OCI-LY7 (cell line): ENCODE data around the gene LPGAT1. TPM values are rescaled to one million over a fixed set of nuclear protein-coding genes. Genes with fewer than 3 reads are reported as not detected.
A peak's percentile ranks its signal among the peaks of the same experiment; 100 is the strongest.

Experiments used
- BruUV-seq: library from RNA; stranded (reverse); fragments of 400-500 nt; replicated peaks from 2 replicates; lab custom pipeline; 2021; lab: Mats Ljungman, UMichigan
- CTCF ChIA-PET: fragments of 300-600 bp; sonication (Branson Sonifier 250); formaldehyde crosslinking; loops from one replicate; lab custom pipeline; 2022; ENCODE audit warnings: antibody characterized with exemption; ENCODE audit not compliant: unreplicated experiment; lab: Charles Lee
- POLR2A ChIA-PET: fragments of 300-600 bp; sonication (Branson Sonifier 250); formaldehyde crosslinking; loops from one replicate; lab custom pipeline; 2022; ENCODE audit warnings: antibody characterized with exemption; lab: Charles Lee
- DNase-seq: peaks from one replicate; pipeline ENCODE4 v3.0.0-alpha.2; 2015; ENCODE audit warnings: low spot score
- H2AFZ ChIP-seq: fragments of 200-600 bp; sonication (generic), shearing (Covaris generic); 2 replicates; pipeline ENCODE4 v1.6.1; 2014; ENCODE audit warnings: mild to moderate bottlenecking, antibody characterized with exemption, low read length, moderate library complexity
- H3K27ac ChIP-seq: fragments of 200-600 bp; sonication (generic); 2 replicates; pipeline ENCODE4 v1.5.1; 2014; ENCODE audit warnings: mixed run types, low read depth, mild to moderate bottlenecking, moderate library complexity, low read length, inconsistent platforms; ENCODE audit not compliant: poor library complexity, severe bottlenecking
- H3K36me3 ChIP-seq: fragments of 200-600 bp; sonication (generic); 2 replicates; pipeline ENCODE4 v1.6.1; 2014; ENCODE audit warnings: mild to moderate bottlenecking, antibody characterized with exemption, low read length, moderate library complexity, mixed read lengths; ENCODE audit not compliant: insufficient read depth
- H3K4me1 ChIP-seq: fragments of 200-600 bp; sonication (generic); 2 replicates; pipeline ENCODE4 v1.5.1; 2014; ENCODE audit warnings: mild to moderate bottlenecking, low read length; ENCODE audit not compliant: insufficient read depth, poor library complexity, severe bottlenecking
- H3K4me2 ChIP-seq: fragments of 200-600 bp; sonication (generic); 2 replicates; pipeline ENCODE4 v1.6.1; 2014; ENCODE audit warnings: mild to moderate bottlenecking, low read length
- H3K4me3 ChIP-seq: fragments of 200-600 bp; sonication (generic); 2 replicates; pipeline ENCODE4 v1.5.1; 2014; ENCODE audit warnings: mild to moderate bottlenecking, low read depth, low read length; ENCODE audit not compliant: poor library complexity, severe bottlenecking
- H3K79me2 ChIP-seq: fragments of 200-600 bp; sonication (generic); 2 replicates; pipeline ENCODE4 v1.6.1; 2016; ENCODE audit warnings: low read depth, mild to moderate bottlenecking, low read length, moderate library complexity, mixed read lengths; ENCODE audit not compliant: insufficient read depth
- H3K9me2 ChIP-seq: fragments of 200-600 bp; sonication (generic); 2 replicates; pipeline ENCODE4 v1.6.1; 2016; ENCODE audit warnings: mild to moderate bottlenecking, low read length, mixed read lengths; ENCODE audit not compliant: insufficient read depth
- H3K9me3 ChIP-seq: fragments of 200-600 bp; sonication (generic); 2 replicates; pipeline ENCODE4 v1.6.1; 2014; ENCODE audit warnings: mild to moderate bottlenecking, mixed run types, low read length, mixed read lengths
- H4K20me1 ChIP-seq: fragments of 200-600 bp; sonication (generic); 2 replicates; pipeline ENCODE4 v1.6.1; 2014; ENCODE audit warnings: mild to moderate bottlenecking, antibody characterized with exemption, low read length, moderate library complexity, mixed read lengths; ENCODE audit not compliant: insufficient read depth
- EZH2phosphoT487 ChIP-seq: fragments of 200-600 bp; sonication (generic); IDR thresholded peaks from 2 replicates; pipeline ENCODE4 v1.6.1; 2018; ENCODE audit warnings: low read depth, borderline replicate concordance, mild to moderate bottlenecking, mixed run types, antibody characterized with exemption, low read length, moderate library complexity, mixed read lengths
- intact Hi-C: fragments of 100-400 bp; cut with micrococcal nuclease; formaldehyde crosslinking; loops from one replicate; pipeline ENCODE4 v1.10.0; 2022; ENCODE audit not compliant: unreplicated experiment
- total RNA-seq, 2 experiments: library from RNA; depleted of rRNA in 1 of 2; stranded (reverse); fragments of >200 nt in 1 of 2; shearing (Covaris generic) in 1 of 2; gene quantifications; 2 replicates each; pipeline ENCODE4 v1.2.3, GENCODE V29; 2014 to 2022
- TF ChIP-seq, protein P1 (sequence below): fragments of 200-600 bp; sonication (generic); conservative IDR thresholded peaks from 2 replicates; pipeline ENCODE4 v1.5.1; 2014; ENCODE audit warnings: mild to moderate bottlenecking, antibody characterized with exemption, low read length, moderate library complexity, mixed read lengths

Gene LPGAT1
- total RNA-seq, 2 experiments from 2014 or later = 14.1 to 35.2 TPM

DNA sequence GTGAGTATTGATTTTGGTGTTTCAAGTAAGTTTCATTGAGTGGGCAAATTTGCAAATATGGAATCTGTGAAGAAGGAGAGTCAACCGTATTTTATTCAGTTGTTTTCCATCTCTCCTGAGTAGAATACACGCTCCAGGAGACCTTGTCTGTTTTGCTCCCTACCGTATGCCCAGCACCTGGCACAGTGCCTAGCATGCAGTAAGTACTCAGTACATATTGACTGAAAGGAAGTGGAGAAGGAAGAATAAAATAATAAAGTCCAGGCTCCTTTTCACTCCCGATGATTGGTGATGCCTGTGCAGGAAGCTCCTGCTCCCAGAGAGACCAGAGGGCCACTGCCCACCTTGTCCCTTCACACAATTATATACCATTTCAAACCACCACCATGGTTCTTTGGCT lies 95.8 kb downstream of the LPGAT1 start:
- BruUV-seq = no TSS peak
- ChIA-PET CTCF (no interaction called here), POLR2A (interaction anchor here (0.5 kb wide), 1 partner anchor 600 kb away, joined by 4 read pairs; no protein-coding TSS in a partner anchor)

DNA sequence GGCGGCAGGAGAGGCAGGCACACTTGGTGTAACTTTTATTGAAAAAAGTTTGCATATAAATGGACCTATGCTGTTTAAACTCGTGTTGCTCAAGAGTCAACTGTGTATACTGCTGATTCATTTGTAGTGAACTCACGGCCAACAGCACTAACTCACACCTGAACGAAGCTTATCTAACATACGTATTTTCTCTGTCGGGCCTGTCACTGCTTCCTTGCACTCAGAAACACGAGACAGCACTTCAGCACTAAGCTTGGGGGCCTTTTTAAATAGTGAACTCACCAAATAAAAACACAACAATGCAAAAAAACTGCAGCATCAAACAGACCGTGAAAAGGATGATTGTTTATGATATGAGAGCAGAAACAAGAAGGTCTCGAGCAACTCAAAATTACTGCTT lies 96.2 kb downstream of the LPGAT1 start:
- CTCF ChIA-PET = no interaction called here
- POLR2A ChIA-PET = interaction anchor here (0.5 to 1.4 kb wide), 2 partner anchors 54 to 294 kb away, joined by 3 to 5 read pairs; no protein-coding TSS in a partner anchor
- Histone ChIP-seq H3K9me3 (no peaks in the 10 kb centered on the region), H3K79me2 (no peaks in the 10 kb centered on the region), H4K20me1 (no peaks in the 10 kb centered on the region), H3K27ac (no peak overlapping the region), H3K4me1 (peaks cover 25% of the 10 kb centered on the region), H3K4me3 (no peak overlapping the region), H3K36me3 (no peaks in the 10 kb centered on the region), H3K4me2 (no peak overlapping the region), H2AFZ (no peak overlapping the region), H3K9me2 (no peaks in the 10 kb centered on the region)
- BruUV-seq = no TSS peak
- intact Hi-C loops = no loop called here
- DNase-seq = no peak
- no peak for TF ChIP-seq EZH2phosphoT487
- TF ChIP-seq, protein P1, sequence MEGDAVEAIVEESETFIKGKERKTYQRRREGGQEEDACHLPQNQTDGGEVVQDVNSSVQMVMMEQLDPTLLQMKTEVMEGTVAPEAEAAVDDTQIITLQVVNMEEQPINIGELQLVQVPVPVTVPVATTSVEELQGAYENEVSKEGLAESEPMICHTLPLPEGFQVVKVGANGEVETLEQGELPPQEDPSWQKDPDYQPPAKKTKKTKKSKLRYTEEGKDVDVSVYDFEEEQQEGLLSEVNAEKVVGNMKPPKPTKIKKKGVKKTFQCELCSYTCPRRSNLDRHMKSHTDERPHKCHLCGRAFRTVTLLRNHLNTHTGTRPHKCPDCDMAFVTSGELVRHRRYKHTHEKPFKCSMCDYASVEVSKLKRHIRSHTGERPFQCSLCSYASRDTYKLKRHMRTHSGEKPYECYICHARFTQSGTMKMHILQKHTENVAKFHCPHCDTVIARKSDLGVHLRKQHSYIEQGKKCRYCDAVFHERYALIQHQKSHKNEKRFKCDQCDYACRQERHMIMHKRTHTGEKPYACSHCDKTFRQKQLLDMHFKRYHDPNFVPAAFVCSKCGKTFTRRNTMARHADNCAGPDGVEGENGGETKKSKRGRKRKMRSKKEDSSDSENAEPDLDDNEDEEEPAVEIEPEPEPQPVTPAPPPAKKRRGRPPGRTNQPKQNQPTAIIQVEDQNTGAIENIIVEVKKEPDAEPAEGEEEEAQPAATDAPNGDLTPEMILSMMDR = no peak

More for the DNA sequence above, 95.8 kb downstream of the LPGAT1 start:
- H3K4me1 ChIP-seq = peaks cover 29% of the 10 kb centered on the region
- H3K36me3 ChIP-seq = no peaks in the 10 kb centered on the region
- no peaks in the 10 kb centered on the region for H3K79me2 ChIP-seq
- TF ChIP-seq EZH2phosphoT487 = no peak
- TF ChIP-seq, protein P1 = no peak
- no peaks in the 10 kb centered on the region for H3K9me2 ChIP-seq
- no peak overlapping the region for H3K4me2 ChIP-seq
- no peaks in the 10 kb centered on the region for H3K9me3 ChIP-seq
- no peak overlapping the region for H3K4me3 ChIP-seq
- no peak overlapping the region for H2AFZ ChIP-seq
- no peak for DNase-seq
- intact Hi-C loops = no loop called here
- H3K27ac ChIP-seq = no peak overlapping the region
- no peaks in the 10 kb centered on the region for H4K20me1 ChIP-seq

DNA sequence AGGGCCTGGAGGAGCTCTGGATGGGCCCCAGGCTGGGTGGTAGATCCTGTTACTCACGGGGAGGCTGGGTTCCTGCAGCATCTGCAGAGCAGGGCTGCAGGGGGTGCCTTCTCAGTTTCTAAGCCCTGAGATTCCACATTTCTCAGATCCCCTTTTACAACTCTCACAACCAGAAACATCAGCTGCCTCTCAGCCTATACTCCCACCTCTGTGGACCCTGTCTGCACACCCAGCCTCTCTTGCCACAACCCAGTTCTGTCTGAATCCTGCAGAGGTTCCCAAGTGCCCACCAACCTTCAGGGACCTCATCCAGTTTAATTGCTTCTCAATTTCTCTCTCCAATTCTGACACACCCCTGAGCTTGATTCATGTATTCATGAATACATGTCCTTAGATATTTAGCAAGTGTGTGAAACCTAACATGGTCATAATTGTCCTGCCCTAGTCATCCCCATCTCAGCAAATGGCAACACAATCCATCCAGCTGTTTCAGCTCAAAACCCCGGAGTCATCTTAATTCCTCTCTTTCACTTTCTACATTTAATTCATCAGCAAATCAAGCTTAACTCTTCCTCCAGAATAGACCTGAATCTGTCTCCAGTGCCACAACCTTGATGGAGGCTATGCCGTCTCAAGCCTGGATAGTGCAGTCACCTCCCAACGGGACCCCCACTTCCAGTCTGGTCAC lies 98.1 kb downstream of the LPGAT1 start:
- CTCF ChIA-PET = no interaction called here

More for the DNA sequence above, 98.1 kb downstream of the LPGAT1 start:
- H3K9me3 ChIP-seq = no peaks in the 10 kb centered on the region
- H3K79me2 ChIP-seq = no peaks in the 10 kb centered on the region
- peak; percentile 49 for DNase-seq
- peak overlapping the region; percentile 18; the same call in 1 of the 2 replicates for H3K4me2 ChIP-seq
- H3K9me2 ChIP-seq = no peaks in the 10 kb centered on the region
- no peaks in the 10 kb centered on the region for H4K20me1 ChIP-seq
- no TSS peak for BruUV-seq
- no peak overlapping the region for H3K4me3 ChIP-seq
- POLR2A ChIA-PET = interaction anchor here (0.9 to 2.2 kb wide), 5 partner anchors 9 to 208 kb away, joined by 3 to 6 read pairs (median 4); no protein-coding TSS in a partner anchor
- peaks cover 12% of the 10 kb centered on the region for H3K4me1 ChIP-seq
- TF ChIP-seq EZH2phosphoT487 = no peak
- TF ChIP-seq, protein P1 = no peak
- H3K36me3 ChIP-seq = no peaks in the 10 kb centered on the region
- H2AFZ ChIP-seq = peak overlapping the region; percentile 35
- H3K27ac ChIP-seq = no peak overlapping the region
- intact Hi-C loops = no loop called here
